ENCODE data around the gene VAV1.
"Not testable (repeated sequence)": the region's sequence is repeated elsewhere in the genome, so short reads cannot be mapped to it uniquely, and the experiment has no call there.

Gene VAV1

DNA sequence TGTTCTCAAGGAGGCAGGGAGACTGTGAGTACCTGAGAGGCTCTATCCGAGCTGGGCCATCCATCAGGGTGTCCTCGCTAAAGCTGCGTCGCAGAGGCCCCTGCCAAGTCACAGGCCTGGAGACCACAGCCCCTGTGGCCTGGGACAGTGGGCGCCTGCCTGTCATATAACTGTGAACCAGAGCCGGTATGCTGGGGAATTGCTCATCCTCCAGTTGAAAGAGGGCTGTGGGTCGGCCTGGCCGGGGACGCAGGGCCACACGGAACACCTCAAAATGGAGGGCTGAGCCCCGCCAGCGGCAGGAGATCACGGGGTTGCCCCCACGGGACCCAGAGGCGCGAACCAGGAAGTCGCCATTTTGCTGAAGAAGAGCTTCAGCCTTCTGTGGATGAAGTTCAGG lies 11.9 kb upstream of the VAV1 start:
- no peak for DNase-seq (ENCODE audit: low spot score)

DNA sequence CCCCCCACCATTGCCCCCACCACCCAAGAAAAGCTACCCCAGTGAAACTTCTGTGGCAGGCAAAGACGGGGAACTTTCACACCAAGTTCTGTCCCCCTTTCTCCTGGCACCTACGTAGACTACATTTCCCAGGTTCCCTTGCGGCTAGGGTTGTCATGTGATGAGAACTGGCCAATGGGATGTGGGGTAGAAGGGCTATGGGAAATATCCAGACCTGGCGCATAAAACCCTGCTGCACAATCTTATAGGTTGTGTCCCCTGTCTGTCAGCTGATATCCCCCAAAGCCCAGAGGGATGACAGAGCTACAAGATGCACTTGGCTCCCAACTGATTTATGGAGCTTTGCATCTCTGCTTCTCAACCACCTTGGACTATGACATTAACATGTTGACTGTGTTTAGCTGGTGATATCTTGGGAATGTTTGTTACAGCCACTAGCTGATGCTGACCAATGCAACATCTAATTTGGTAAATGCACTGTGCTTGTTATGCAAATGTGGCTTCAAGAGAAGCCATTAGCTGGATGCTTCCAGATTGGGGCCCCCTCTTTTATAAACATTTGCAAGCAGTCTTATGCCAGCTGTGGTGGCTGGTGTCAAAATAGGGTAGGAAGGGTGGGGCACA lies 11.3 kb upstream of the VAV1 start:
- DNase-seq (ENCODE audit: low spot score) = peak; percentile 50

DNA sequence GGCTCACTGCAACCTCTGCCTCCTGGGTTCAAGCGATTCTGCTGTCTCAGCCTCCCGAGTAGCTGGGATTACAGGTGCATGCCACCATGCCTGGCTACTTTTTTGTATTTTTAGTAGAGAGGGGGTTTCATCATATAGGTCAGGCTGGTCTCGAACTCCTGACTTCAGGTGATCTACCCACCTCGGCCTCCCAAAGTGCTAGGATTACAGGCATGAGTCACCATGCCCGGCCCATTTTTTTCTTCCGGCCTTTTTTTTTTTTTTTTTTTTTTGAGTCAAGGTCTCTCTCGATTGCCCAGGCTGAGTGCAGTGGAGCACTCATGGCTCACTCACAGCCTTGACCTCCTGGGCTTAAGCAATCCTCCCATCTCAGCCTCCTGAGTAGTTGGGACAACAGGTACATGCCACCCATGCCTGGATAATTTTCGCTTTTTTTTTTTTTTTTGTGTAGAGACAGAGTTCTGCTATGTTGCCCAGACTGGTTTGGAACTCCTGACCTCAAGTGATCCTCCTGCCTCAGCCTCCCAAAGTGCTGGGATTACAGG lies 10.2 kb upstream of the VAV1 start:
- not testable (repeated sequence) for DNase-seq (ENCODE audit: low spot score)

DNA sequence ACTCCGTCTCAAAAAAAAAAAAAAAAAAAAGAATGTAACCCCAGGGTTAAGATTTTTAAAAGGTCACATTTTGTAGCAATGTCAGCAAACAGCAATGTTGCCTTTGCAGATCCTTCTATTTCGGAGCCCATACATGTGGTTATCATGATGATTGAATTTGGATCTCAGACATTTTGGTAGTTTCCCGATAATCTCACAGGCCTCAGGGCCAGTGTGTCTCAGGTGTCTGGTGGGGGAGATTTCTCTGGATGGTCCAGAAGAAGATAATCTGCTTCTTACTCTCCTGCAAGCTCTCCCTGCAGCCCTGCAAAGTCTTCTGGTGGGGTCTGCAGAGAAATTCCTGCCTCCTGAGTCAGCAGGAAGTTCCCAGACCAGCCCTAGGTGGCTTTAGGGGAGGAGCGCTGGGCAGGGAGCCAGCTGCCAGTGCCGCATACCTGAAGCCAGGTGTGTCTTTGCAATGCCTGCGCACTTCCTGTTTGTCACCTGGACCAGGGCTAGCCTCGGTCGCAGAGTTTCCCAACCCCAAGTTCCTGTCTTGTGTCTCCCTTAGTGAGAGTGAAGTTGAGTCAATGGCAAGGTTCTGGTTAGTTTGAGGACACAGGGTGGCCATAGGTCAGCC lies 6.7 kb upstream of the VAV1 start:
- DNase-seq (ENCODE audit: low spot score) = peak; percentile 77

DNA sequence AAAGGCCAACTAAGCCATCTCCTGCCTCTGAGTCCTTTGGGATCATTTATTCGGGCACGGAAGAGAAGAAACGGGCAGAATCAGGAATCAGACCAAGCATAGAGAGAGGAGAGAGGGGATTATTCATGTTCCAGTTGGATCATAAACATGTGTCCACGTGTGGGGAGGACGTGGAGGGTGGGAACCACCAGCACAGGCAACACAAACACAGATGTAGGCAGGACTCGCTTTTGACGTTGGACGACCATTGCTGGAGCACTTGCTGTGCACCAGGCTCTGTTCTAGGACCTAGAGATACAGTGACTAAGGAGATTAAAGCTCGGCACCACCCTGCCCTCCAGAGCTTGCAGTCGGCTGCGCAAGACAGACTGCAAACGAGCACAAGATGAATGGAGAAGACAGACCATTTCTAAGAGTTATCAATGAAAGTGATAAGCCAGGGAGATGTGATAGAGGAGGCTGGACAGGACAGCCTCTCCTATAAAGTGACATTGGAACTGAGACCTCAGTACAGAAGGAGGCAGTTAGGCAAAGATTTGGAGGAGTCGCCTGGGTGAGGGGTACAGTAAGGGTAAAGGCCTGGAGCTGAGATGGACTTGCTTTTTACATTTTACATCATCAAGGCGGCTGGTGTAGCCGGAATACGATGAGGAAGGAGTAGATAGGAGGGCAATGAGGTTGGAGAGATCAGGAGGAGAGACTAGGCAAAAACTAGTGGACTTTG lies 6.0 kb upstream of the VAV1 start:
- no peak for DNase-seq (ENCODE audit: low spot score)

DNA sequence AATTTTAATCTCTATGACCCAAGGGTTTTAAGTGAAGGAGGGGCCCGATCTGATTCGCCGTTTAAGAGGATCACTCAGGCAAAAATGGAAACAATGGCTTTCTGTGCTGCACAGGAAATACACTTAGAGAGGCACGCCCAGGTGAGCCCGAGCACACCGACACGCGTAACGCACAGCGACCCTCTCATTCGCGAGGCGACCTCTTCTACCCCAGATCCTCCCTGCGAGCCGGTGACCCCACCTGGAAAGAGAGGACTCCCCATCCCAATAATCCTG lies 5.5 kb upstream of the VAV1 start:
- DNase-seq (ENCODE audit: low spot score) = no peak

DNA sequence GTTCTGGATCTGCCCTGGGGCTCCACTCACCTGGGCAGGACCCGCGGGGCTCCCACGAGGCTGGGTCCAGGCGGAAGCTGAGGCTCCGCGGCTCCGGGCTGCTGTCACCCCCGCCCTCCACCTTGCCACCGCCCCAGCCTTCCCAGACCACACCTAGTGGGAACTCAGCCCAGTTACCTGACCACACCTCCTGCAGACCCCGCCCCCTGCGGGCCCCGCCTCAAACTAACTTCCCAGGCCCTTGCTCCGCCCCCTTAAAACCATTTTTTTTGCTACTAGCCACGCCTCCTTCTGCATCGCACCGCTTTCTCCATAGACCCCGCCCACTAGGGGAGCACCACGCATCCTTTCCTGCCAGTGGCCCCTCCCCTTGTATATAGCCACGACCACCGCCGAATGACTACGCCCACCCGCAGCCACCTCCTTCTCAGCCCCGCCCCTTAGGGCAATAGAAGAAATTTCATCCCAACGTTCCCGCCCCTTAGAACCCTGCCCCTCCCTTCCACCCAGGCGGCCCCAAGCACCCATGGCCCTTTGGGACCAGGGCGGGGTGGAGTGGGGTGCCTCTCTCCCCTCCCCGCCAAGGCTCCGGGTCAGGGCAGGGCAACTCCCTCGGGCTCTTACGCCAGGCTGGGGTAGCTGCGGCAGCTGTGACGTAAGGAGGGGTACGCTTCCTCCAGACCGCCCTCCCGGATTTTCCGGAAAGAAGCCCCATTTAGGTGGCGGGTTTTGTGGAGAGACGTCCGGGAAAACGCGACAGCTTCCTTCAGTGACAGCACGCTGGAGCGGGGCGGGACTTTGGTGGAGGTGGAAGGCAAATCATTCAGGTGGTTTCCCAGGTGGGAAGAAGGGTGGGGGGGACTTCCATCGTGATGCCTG lies 4.9 kb upstream of the VAV1 start, which contains the start of gene SH2D3A:
Gene SH2D3A, minus strand, starts transcription at position 79 of the 879 bp plus-strand sequence. CDS start 3,687 bp downstream, outside the sequence.
- peak; percentile 92 for DNase-seq (ENCODE audit: low spot score)

DNA sequence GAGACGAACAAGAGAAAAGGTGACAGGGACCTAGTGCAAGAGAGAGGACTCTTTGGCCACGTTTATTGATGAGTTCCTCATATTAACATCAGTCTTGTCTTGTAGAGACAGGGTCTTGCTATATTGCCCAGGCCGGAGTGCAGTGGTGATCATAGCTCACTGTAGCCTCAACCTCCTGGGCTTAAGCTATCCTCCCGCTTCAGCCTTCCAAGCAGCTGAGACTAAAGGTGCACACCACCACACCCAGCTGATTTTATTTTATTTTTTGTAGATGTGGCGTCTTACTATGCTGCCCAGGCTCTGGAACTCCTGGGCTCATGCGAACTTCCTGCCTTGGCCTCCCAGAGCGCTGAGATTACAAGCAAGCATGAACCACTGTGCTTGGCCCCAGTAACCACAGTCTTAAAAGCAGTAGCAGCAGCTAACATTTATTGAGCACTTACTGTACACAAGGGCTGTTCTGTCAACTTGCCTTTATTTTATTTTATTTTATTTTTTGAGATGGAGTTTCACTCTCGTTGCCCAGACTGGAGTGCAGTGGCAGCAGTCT lies 4.2 kb upstream of the VAV1 start:
- no peak for DNase-seq (ENCODE audit: low spot score)

DNA sequence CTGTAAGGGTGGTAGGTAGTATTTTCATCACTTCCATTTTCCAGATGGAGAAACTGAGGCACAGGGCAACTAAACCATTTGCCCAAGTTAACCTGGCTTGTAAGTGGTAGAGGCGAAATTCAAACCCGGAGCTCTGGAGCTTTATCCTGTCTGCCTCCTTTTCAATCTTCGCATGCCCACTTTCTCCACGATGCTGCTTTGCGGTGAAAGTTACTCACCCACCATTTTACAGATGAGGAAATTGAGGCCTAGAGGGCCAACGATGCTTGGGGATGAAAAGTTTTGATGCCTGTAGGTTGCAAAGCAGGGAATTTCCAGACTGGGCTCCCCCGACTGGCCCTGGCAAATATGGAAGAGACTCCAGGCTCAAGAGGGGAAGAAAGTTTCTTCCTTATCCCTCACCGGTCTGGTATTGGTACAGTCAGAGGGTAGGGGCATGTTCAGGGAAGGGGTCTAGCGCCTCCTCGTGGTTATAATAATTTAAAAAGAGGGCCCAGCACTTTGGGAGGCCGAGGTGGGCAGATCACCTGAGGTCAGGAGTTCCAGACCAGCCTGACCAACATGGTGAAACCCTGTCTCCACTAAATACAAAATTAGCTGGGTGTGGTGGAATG lies 3.4 kb upstream of the VAV1 start:
- peak; percentile 45 for DNase-seq (ENCODE audit: low spot score)

DNA sequence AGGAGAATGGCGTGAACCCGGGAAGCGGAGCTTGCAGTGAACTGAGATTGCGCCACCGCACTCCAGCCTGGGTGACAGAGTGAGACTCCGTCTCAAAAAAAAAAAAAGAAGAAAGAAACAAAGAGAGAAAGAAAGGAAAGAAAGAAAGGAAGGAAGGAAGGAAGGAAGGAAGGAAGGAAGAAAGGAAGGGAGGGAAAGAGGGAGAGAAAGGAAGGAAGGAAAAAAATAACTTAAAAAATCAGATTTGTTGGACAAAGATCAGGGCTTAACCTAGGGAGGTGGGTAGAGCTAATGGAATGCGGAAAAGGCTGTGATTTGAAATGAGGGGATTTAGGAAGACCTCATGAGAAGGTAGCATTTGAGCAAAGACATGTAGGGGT lies 870 bp upstream of the VAV1 start:
- not testable (repeated sequence) for DNase-seq (ENCODE audit: low spot score)

DNA sequence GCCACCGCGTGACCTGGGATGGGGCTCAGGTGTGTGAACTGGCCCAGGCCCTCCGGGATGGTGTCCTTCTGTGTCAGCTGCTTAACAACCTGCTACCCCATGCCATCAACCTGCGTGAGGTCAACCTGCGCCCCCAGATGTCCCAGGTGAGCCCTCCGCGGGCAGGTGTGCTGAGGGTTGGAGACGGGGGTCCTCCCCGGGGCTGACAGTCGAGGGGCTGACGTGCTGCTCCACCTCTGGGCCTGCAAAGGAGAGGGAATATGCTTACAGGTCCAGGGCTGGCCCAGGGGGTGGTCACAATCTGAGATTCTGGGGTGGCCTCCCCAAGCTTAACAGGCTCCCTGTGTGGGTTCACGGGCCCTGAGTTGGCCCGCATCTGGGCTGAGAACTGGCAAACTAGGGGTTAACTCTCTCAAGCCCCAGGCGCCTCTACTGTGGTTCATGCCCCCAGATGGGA lies 386 bp downstream of the VAV1 start:
- no peak for DNase-seq (ENCODE audit: low spot score)

DNA sequence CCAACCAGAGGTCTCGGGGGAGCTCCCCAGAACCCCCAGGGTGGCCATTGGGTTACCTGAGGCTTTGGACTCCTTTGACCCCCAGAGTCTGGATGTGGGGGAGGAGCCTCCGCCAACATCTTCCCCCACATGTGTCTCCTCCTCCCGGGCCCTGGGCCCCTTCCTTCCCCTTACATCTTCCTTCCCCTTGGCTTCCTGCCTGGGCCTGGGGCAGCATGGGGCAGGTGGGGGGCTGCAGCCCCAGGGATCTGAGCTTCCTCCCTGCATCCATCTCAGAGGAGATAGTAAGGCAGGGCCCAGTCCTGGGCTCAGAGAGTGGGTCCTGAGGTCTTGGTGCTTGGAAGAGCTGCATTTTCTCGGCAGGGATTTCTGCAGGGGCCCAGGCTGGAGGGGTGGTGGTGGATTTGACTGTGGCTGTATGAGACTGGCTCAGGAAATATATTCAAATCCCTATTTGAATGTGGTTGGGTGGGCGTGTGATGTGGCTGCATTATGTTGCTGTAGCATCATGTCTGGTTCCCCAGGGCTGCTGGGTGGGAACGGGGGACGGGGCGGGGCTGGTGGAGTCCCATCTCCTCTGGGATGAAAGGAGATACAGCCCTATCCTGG lies 919 bp downstream of the VAV1 start:
- DNase-seq (ENCODE audit: low spot score) = no peak

DNA sequence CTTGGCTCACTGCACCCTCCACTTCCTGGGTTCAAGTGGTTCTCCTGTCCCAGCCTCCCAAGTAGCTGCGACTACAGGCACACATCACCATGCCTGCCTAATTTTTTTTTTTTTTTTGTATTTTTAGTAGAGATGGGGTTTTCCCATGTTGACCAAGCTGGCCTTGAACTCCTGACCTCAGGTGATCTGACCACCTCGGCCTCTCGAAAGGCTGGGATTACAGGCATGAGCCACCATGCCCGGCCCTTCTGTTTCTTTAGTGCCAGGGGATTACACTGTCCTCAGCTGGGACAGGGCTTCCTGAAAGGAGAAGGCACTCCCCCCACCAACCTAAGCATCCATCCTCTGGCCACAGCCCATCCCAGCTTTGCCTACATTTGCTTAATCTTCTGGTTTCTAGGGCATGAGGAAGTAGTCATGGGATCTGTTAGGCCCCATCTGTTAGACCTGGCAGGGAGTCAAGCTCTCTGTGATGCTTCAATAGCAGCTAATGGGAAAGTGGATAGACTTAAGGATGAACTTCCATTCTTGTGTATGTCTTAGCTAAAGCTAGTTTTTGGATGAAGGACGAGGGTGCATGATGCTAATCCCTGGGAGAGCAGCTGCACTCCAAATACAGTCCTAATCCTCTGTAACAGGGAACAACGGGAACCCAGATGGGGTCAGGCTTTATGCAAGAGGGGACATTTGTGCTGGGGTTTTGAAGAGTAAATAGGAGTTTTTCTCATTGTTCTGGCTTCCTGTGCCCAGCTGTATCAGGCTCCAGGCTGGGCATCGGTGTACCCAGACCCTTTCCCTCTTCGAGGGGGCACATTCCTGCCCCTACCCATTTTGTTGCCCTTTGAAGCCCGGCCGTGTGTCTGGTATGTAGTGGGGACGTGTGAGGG lies 2.6 kb downstream of the VAV1 start:
- DNase-seq (ENCODE audit: low spot score) = no peak

DNA sequence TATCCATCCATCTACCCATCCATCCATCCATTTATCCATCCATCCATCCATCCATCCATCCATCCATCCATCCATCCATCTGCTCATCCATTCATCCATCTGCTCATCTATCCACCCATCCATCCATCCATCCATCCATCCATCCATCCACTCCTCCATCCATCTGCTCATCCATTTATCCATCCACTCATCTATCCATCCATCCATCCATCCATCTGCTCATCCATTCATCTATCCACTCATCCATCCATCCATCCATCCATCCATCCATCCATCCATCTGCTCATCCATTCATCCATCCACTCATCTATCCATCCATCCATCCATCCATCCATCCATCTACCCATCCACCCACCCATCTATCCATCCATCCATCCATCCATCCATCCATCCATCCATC lies 3.5 kb downstream of the VAV1 start:
- not testable (repeated sequence) for DNase-seq (ENCODE audit: low spot score)

DNA sequence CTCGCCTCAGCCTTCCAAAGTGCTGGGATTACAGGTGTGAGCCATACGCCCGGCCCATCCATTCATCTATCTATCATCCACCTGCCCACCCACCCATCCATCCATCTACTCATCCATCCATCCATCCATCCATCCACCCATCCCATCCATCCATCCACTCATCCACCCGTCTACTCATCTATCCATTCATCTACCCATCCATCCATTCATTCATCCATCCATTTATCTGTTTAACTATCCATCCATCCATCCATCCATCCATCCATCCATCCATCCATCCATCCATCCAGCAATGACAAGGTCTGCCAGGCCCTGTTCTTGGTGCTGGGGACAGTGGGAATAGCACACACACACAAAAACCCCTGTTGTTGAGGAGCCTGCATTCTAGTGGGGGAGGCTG lies 4.5 kb downstream of the VAV1 start:
- DNase-seq (ENCODE audit: low spot score) = no peak

DNA sequence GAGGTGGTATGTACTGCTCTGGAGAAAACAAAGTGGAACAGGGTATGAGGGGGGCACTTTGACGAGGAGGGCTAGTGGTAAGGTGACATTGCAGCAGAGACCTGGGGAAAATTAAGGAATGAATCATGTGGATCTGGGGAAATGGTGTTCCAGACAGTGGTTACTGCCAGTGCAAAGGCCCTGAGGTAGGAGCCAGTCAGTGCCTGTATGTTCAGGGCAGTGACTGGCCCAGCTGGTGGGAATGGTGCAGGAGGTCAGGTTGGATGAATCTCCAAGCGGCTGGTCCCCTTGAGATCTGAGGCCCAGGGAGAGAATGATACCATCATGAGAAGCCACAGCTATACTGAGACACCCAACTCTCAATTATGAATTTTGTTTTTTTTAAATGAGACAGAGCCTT lies 4.9 kb downstream of the VAV1 start:
- no peak for DNase-seq (ENCODE audit: low spot score)

DNA sequence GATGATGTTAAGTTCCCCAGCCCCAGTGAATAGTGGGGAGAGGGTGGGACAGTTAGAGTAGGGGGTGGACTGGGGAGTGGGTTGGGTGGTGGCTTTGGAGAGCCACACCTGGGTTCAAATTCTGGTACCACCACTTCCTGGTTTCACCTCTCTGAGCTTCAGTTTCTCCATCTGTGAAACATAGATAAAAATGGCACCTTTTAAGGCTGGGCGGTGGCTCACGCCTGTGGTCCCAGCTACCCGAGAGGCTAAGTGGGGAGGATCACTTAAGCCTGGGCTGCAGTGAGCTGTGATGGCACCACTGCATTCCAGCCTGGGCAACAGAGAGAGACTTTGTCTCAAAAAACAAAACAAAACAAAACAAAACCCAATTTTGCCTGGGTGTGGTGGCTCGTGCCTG lies 5.9 kb downstream of the VAV1 start:
- DNase-seq (ENCODE audit: low spot score) = no peak

DNA sequence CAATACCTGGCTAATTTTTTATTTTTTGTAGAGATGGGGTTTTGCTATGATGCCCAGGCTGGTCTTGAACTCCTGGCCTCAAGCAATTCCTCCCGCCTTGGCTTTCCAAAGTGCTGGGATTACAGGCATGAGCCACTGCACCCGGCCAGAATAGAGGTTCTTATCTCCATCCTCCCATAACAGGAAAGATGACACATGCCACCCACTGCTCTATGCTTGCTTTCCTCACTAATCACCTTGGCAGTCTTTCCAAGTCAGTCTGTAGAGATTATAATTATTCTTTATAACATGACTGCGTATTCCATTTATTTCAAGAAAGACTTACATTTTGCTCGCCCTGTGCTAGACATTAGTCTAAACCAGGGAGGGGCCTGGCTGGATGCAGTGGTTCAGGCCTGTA lies 6.7 kb downstream of the VAV1 start:
- no peak for DNase-seq (ENCODE audit: low spot score)

DNA sequence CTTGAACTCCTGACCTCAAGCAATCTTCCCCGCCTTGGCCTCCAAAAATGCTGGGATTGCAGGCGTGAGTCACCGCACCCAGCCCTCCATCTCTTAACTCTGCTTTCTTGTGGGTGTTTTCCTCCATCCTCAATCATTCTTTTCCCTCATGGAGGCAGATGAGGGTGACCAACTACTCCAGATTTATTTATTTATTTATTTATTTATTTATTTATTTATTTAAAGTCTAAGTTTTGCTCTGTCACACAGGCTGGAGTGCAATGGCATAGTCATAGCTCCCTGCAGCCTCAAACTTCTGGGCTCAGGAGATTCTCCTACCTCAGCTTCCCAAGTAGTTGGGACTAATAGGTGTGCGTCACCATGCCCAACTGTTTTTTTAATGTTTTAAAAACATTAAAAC lies 14.9 kb downstream of the VAV1 start:
- DNase-seq (ENCODE audit: low spot score) = no peak

DNA sequence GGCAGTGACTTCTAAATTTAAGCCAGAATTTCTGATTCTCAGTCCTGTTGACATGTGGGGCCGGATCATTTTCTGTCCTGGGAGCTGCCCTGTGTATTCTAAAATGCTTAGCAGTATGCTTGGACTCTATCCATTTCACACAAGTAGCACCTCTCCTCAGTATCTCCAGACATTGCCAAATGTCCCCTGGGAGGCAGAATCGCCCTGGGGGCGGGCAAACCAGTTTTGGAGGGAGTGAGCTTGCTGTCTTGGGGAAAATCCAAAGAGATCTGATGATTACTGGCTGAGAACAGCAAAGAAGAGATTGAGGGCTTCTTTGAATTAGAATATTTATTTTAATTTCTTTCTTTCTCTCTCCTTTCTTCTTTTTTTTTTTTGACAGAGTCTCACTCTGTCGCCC lies 16.4 kb downstream of the VAV1 start:
- DNase-seq (ENCODE audit: low spot score) = no peak

Measured in iPS-NIHi11 (cell line).